Neural progenitor cell (in vitro differentiated cells): ENCODE data around the gene GUCA1A. TPM values are rescaled to one million over a fixed set of nuclear protein-coding genes. Genes with fewer than 3 reads are reported as not detected.

ENCODE experiments used
- DNase-seq: peaks from one replicate; pipeline ENCODE4 v3.0.0-alpha.2; 2016; ENCODE audit warnings: low spot score
- H2AFZ ChIP-seq: fragments of 200-600 bp; sonication (generic); replicated peaks from 2 replicates; pipeline ENCODE4 v1.6.1; 2016; ENCODE audit warnings: antibody characterized with exemption
- H3F3A ChIP-seq: fragments of 200-600 bp; sonication (generic); 2 replicates; pipeline ENCODE4 v1.6.1; 2016; ENCODE audit warnings: antibody characterized with exemption, low read depth
- H3K27ac ChIP-seq: fragments of 200-600 bp; sonication (generic); 2 replicates; pipeline ENCODE4 v1.5.1; 2016; ENCODE audit warnings: mild to moderate bottlenecking
- H3K27me3 ChIP-seq: fragments of 200-600 bp; sonication (generic); 2 replicates; pipeline ENCODE4 v1.6.1; 2016; ENCODE audit warnings: mild to moderate bottlenecking, moderate library complexity
- H3K36me3 ChIP-seq: fragments of 200-600 bp; sonication (generic); 2 replicates; pipeline ENCODE4 v1.5.1; 2016
- H3K4me1 ChIP-seq: fragments of 200-600 bp; sonication (generic); 2 replicates; pipeline ENCODE4 v1.6.1; 2016; ENCODE audit warnings: mixed run types
- H3K4me2 ChIP-seq: fragments of 200-600 bp; sonication (generic); 2 replicates; pipeline ENCODE4 v1.6.1; 2016
- H3K4me3 ChIP-seq: fragments of 200-600 bp; sonication (generic); 2 replicates; pipeline ENCODE4 v1.5.1; 2016
- H3K79me2 ChIP-seq: fragments of 200-600 bp; sonication (generic); 2 replicates; pipeline ENCODE4 v1.6.1; 2016; ENCODE audit warnings: low read depth
- H3K9ac ChIP-seq: fragments of 200-600 bp; sonication (generic); 2 replicates; pipeline ENCODE4 v1.6.1; 2016
- H3K9me3 ChIP-seq: fragments of 200-600 bp; sonication (generic); 2 replicates; pipeline ENCODE4 v1.5.1; 2016; ENCODE audit warnings: low read depth
- H4K20me1 ChIP-seq: fragments of 200-600 bp; sonication (generic); 2 replicates; pipeline ENCODE4 v1.6.1; 2016; ENCODE audit warnings: low read depth
- H3K27ac Mint-ChIP-seq: 3 replicates; pipeline ENCODE4 v1.8.0; 2021; ENCODE audit warnings: mixed read lengths
- H3K27me3 Mint-ChIP-seq: 2 replicates; pipeline ENCODE4 v1.8.0; 2022; ENCODE audit warnings: low read depth, mild to moderate bottlenecking, inconsistent platforms, moderate library complexity, mixed read lengths; ENCODE audit not compliant: insufficient read depth
- H3K36me3 Mint-ChIP-seq: 3 replicates; pipeline ENCODE4 v1.8.0; 2021; ENCODE audit warnings: mixed read lengths
- H3K4me1 Mint-ChIP-seq: 3 replicates; pipeline ENCODE4 v1.8.0; 2021; ENCODE audit warnings: mixed read lengths
- H3K4me3 Mint-ChIP-seq: 3 replicates; pipeline ENCODE4 v1.8.0; 2021; ENCODE audit warnings: mild to moderate bottlenecking, moderate library complexity, mixed read lengths
- H3K9me3 Mint-ChIP-seq: 3 replicates; pipeline ENCODE4 v1.8.0; 2020; ENCODE audit warnings: mixed read lengths
- CTCF ChIP-seq: fragments of 200-600 bp; sonication (generic); IDR thresholded peaks from 2 replicates; pipeline ENCODE4 v1.5.1; 2017; ENCODE audit warnings: antibody characterized with exemption, mild to moderate bottlenecking
- EZH2 ChIP-seq: fragments of 200-600 bp; sonication (generic); IDR thresholded peaks from 2 replicates; pipeline ENCODE4 v1.6.1; 2017; ENCODE audit warnings: antibody characterized with exemption, mild to moderate bottlenecking, moderate library complexity
- EZH2phosphoT487 ChIP-seq: fragments of 200-600 bp; sonication (generic); IDR thresholded peaks from 2 replicates; pipeline ENCODE4 v1.6.1; 2017; ENCODE audit warnings: antibody characterized with exemption
- total RNA-seq: library from RNA; depleted of rRNA; stranded (reverse); fragments of >200 nt; gene quantifications from 2 replicates; pipeline ENCODE4 v1.2.3, GENCODE V29; 2015; ENCODE audit warnings: low replicate concordance

GUCA1A gene
- total RNA-seq, 1 donor from 2014 or later = 1.9 TPM

- peaks cover 42% of the 10 kb centered on the region for H3K4me1 ChIP-seq
- peaks cover 4% of the 10 kb centered on the region for H3K79me2 ChIP-seq
These were observed 38.0 kb upstream of the GUCA1A start for GRCh38 chr6:42135161-42135560.

GRCh38 chr6:42135722-42136121 is 37.4 kb upstream of the GUCA1A start:
- H3K9me3 Mint-ChIP-seq = peaks cover 2% of the 10 kb centered on the region
- no peaks in the 10 kb centered on the region for H3K9me3 ChIP-seq
- no peak overlapping the region for H2AFZ ChIP-seq
- peaks cover 2% of the 10 kb centered on the region for H3K27me3 Mint-ChIP-seq
- peaks cover 59% of the 10 kb centered on the region for H3F3A ChIP-seq
- peaks cover 17% of the 10 kb centered on the region for H4K20me1 ChIP-seq
- no peak overlapping the region for H3K4me3 Mint-ChIP-seq
- H3K4me3 ChIP-seq = no peak overlapping the region
- H3K4me1 ChIP-seq = peaks cover 46% of the 10 kb centered on the region
- H3K9ac ChIP-seq = no peak overlapping the region
- no peak for DNase-seq
- H3K4me2 ChIP-seq = no peak overlapping the region
- TF ChIP-seq CTCF (no peak), EZH2 (no peak), EZH2phosphoT487 (no peak)
- no peak overlapping the region for H3K27ac ChIP-seq
- no peak overlapping the region for H3K27ac Mint-ChIP-seq
- H3K27me3 ChIP-seq = peaks cover 22% of the 10 kb centered on the region
- no peaks in the 10 kb centered on the region for H3K36me3 Mint-ChIP-seq
- H3K79me2 ChIP-seq = peaks cover 9% of the 10 kb centered on the region
- H3K36me3 ChIP-seq = no peaks in the 10 kb centered on the region
- peaks cover 51% of the 10 kb centered on the region for H3K4me1 Mint-ChIP-seq

More at GRCh38 chr6:42135161-42135560, 38.0 kb upstream of the GUCA1A start:
- Mint-ChIP-seq H3K36me3 (no peaks in the 10 kb centered on the region), H3K9me3 (peaks cover 2% of the 10 kb centered on the region), H3K4me3 (no peak overlapping the region), H3K4me1 (peaks cover 46% of the 10 kb centered on the region), H3K27ac (peak overlapping the region; percentile 9), H3K27me3 (peaks cover 3% of the 10 kb centered on the region)
- H3K9ac ChIP-seq = no peak overlapping the region
- no peak overlapping the region for H3K4me3 ChIP-seq
- H3K27me3 ChIP-seq = peaks cover 18% of the 10 kb centered on the region
- DNase-seq = no peak
- TF ChIP-seq EZH2 = no peak
- TF ChIP-seq EZH2phosphoT487 = no peak
- TF ChIP-seq CTCF = no peak
- H3K27ac ChIP-seq = no peak overlapping the region
- peaks cover 17% of the 10 kb centered on the region for H4K20me1 ChIP-seq
- no peak overlapping the region for H2AFZ ChIP-seq
- H3K4me2 ChIP-seq = no peak overlapping the region
- no peaks in the 10 kb centered on the region for H3K36me3 ChIP-seq
- peaks cover 55% of the 10 kb centered on the region for H3F3A ChIP-seq
- H3K9me3 ChIP-seq = no peaks in the 10 kb centered on the region

GRCh38 chr6:42136508-42137193 is 36.5 kb upstream of the GUCA1A start:
- Histone ChIP-seq H3K27me3 (peaks cover 31% of the 10 kb centered on the region), H3K36me3 (no peaks in the 10 kb centered on the region), H3K79me2 (peaks cover 19% of the 10 kb centered on the region), H3F3A (peaks cover 65% of the 10 kb centered on the region), H3K4me3 (peak overlapping the region; percentile 26), H3K27ac (peak overlapping the region; percentile 17), H2AFZ (no peak overlapping the region), H3K9ac (no peak overlapping the region), H4K20me1 (peaks cover 17% of the 10 kb centered on the region), H3K4me1 (peaks cover 51% of the 10 kb centered on the region), H3K9me3 (no peaks in the 10 kb centered on the region), H3K4me2 (peak overlapping the region; percentile 67)
- TF ChIP-seq EZH2phosphoT487 (peak; percentile 96), EZH2 (no peak), CTCF (peak; percentile 67)
- peak; percentile 90 for DNase-seq
- peaks cover 7% of the 10 kb centered on the region for H3K27me3 Mint-ChIP-seq
- H3K4me1 Mint-ChIP-seq = peaks cover 60% of the 10 kb centered on the region
- peak overlapping the region; percentile 77 for H3K4me3 Mint-ChIP-seq
- H3K9me3 Mint-ChIP-seq = peaks cover 1% of the 10 kb centered on the region
- H3K36me3 Mint-ChIP-seq = no peaks in the 10 kb centered on the region
- H3K27ac Mint-ChIP-seq = peak overlapping the region; percentile 95
